Central memory CD4-positive, alpha-beta T cell (primary cell): ENCODE measurements around the gene SP3.

Experiments
- DNase-seq: peaks from one replicate; pipeline ENCODE4 v3.0.0; 2022
- total RNA-seq, 3 experiments: gene quantifications; one replicate each; lab custom pipeline; 2026; lab: John Stamatoyannopoulos, UW

The SP3 gene
- 197 to 340 (median 230) reads per million in 3 experiments for total RNA-seq

DNA sequence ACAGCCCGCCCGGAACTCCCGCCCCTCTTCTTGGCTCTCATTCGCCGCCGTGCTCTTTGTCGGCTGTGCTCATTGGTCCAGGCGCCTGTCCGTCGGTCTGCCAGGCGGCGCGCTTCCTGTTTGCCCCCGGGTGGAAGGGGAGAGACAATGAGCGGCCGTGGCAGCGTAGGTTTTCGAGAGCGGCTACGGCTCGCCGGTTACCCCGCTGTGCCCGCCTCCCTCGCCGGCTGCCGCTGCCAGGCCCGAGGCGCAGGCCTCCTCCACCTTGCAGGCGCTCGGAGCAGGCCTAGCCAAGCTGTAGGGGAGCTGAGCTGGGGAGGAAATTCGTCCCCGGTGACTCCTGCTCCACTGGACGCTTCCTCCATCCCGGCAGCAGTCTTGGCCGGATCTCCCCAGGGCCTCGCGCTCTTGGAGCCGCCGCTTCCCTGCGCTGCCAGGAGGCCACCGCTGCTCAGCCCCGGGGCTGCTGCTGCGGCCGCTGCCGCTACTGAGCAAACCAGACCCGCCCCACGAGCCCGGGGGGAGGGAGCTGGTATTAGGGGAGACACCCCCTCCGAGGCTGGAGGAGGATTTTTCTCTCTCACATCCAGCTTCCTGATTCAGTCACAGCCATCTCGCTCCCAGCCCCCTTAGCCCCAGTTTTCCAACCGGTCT lies at the start of gene SP3:
Gene SP3, minus strand, starts transcription at position 2 of the 654 bp plus-strand sequence. CDS start 202 bp downstream, outside the sequence.
- peak; percentile 95 for DNase-seq

DNA sequence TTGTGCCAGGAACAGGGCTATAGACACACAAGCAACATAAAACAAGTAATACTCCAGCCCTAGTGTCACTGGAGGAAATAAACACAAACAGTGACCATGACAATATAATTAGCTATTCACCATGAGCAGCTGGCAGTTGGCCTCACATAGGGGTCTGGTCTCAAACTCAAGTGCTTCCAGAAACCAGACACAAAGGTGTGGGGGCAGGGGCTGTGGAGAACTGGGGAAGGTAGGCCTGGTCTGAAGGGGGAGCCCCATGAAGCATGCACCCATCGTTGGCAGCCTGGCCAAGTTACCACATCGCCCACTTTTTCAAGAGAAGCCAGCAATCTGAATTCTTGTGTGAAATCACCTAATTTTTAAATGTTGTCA lies 49.5 kb upstream of the SP3 start:
- DNase-seq, result no peak

- no peak for DNase-seq
Measured at GRCh38 chr2:174014011-174014698, 49.0 kb upstream of the SP3 start.

- no peak for DNase-seq
Measured at GRCh38 chr2:174013315-174013751, 48.2 kb upstream of the SP3 start.

DNA sequence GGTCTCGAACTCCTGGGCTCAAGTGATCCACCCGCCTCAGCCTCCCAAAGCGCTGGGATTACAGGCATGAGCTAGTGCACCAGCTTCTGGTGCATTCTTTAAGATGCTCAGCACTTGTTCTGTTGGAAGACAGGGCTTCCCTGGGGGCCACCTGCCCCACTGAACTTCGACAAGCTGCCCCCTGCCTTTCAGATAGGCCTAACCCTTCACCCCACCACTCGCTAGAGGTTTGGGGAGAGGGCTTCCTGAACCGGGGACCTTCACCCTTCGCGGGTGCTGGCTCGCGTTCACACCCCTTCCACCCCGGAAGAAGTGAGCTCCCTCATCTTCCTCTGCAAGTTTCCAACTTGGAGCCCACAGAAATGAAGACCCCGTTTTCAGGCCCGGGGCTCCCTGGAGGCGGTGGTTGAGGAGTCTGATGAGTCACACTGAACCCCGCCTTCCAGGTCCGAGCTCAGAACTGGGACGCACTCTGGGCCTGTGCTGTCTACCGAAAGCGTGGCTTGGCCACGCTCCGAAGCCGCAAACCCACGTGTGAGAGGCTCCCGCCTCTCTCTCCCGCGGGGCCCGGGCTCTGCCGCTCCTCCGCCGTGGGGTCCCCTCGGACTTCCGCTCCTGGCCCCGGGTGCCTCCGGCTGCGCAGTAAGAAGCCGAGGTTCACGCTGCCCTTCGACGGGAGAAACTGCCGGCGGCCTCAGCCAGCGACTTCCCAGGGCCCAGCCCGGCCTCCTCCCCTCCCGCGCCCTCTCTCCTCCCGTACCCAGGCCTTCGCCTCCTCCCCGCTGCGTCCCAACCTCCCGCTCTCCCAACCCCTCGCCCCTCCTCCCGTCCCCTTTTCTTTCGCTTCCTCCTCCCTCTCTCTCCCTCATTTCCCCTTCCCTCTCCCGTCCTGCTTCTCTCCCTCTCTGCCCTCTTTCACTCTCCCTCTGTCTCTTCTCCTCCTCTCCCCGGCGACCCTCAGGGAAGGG lies 47.5 kb upstream of the SP3 start:
- DNase-seq, result peak; percentile 17

- DNase-seq, result no peak
Measured at GRCh38 chr2:174011796-174012195, 46.6 kb upstream of the SP3 start.

- no peak for DNase-seq
Measured at GRCh38 chr2:174011173-174011572, 46.0 kb upstream of the SP3 start.

DNA sequence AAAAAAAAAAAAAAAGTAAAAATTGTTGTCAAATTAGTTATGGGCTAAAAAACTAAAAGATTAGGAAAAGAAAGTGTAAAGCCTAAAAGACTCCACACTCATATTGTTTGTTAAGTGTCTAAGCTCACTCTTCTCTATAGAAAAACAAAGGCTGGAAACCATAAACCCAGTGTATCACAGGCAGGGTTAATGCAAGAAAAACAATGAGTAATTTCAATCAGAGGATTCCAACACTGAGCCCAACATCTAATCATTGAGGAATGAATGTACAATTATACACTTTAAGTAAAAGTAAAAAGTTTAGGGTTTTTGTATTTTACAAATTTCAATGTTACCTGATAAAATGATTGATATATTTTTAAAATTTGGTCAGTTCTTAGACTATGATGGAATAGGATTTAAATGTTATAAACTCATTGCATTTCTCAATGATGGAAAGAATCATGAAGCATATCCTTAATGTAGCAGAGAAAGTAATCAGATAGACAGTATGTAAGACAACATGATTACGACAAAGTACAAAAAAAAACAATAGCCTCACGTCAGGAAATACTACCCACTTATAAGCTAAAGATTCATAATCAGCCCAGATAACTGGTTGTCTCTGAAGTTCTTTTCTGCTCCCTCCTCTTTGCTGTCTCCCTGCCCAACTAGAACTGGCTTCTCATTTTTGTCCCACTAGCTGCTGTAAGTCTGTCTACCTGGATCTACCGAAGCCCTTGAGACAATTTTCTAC lies 44.5 kb upstream of the SP3 start:
- no peak for DNase-seq

DNA sequence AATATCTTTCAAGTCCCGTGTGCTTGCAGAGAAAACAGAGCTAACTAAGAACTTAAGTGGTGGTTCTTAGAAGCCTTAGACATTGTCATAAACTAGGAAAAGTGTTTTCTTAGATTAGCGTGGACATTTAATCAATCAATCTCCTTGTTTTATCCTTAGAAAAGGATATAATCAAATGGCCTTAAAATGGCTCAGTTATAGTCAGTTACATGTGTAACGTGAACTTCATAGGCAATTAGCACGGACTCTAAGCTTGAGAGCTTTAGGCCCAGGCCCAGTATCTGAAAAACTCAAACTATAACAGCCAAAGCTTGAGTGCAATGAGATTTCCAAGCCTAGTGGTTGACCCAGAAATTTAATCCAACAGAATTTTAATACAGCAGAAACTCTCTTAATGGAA lies 43.5 kb upstream of the SP3 start:
- no peak for DNase-seq

DNA sequence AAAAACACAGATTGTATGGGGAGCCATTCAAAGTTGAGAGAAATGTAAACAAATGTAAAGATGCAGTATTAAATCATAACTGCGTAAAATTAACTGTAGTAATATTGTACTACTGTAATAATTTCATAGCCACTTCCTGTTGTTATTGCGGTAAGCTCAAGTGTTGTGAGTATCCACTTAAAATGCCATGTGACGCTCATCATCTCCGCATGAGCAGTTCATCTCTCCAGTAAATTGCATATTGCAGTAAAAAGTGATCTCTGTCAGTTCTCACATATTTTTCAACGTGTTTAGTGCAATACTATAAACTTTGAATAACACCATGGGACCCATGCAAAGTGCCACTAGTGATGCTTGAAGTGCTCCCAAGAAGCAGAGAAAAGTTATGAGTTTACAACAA lies 41.8 kb upstream of the SP3 start:
- DNase-seq, result no peak

DNA sequence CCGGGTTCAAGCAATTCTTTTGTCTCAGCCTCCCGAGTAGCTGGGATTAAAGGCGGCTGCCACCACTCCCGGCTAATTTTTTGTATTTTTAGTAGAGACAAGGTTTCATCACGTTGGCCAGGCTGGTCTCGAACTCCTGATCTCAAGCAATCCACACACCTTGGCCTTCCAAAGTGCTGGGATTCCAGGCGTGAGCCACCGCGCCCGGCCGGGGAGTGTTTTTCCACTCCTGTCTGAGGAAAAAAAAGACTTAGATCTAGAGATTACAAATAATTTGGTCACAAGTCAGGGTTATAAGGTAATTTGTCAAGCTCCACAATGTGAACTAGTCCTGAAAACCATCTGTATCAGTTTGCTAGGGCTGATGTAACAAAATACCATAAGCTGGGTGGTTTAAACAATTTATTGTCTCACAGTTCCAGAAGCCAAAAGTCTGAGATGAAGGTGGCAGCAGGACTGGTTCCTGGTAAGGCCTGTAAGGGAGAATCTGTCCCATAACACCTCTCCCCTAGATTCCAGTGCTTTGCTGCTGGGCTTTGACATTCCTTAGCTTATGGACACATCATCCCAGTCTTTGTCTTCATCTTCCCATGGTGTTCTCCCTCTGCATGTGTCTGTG lies 40.7 kb upstream of the SP3 start:
- no peak for DNase-seq

DNA sequence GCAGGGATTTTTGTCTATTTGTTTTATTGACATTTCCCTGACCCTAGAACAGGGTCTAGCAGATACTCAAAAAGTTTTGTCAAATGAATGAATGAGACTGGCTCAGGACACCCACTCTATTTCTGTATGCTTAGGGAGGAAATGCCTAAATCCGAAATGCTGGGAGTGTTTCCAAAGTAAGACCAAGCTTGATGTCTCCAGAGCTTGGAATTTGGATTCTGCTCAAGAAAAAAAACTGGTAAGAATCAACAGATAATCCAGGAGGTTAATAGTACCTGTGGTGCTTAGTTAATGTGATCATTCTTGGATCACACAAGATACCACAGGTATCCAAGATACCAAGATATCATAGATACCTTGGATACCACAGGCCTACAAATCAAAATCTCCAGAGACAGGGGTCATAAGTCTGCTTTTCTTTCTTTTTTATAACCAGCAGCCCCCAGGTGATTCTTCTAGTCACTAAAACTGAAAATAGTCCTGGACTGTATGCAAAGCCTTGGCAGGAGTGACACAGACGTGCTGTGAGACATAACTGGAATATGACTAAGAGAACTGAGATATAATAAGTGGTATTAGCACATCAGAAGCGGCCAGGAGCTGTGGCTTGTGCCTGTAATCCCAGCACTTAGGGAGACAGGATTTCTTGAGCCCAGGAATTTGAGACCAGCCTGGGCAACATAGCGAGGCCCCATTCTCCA lies 39.9 kb upstream of the SP3 start:
- DNase-seq, result no peak

DNA sequence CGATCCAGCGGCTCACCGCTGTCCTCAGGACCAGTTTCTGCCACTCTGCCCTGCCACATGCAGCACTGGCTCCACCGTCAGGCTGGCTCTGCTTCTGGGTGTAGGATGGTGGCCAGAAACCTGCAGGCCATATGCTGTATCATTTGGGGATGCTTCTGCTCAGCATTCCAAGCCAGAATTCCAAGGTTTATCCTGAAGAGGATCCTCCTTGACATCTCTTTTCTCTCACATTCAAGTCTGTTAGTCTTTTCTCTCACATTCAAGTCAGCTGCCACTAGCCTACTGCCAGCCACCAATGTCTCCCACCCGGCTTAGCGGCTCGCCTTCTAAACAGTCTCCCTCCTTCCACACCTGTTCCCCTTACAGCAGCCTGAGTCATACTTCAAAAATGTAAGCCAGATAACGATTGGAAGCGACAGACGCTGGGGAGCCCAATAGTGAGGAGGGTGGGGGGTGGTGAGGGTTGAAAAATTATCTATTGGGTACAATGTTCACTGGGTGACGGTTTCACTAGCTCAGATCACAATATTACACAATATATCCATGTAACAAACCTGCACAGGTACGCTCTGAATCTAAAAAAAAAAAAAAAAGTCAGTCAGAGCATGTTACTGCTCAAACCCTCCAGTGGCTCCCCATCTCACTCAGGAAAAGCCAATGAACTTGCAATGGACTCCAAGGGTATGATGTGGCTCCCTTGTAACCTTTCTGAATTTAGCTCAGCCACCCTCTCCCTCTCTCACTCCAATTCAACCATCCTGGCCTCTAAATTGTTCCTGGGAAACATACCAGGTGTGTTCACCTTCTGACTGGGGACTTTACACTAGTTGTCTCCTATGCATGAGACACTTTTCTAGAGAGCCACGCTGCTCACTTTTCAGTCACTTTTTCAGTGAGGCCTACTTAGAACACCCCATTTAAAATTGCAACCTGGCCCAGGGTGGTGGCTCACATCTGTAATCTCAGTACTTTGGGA lies 38.8 kb upstream of the SP3 start:
- no peak for DNase-seq

- no peak for DNase-seq
Measured at GRCh38 chr2:174002679-174003078, 37.5 kb upstream of the SP3 start.

DNA sequence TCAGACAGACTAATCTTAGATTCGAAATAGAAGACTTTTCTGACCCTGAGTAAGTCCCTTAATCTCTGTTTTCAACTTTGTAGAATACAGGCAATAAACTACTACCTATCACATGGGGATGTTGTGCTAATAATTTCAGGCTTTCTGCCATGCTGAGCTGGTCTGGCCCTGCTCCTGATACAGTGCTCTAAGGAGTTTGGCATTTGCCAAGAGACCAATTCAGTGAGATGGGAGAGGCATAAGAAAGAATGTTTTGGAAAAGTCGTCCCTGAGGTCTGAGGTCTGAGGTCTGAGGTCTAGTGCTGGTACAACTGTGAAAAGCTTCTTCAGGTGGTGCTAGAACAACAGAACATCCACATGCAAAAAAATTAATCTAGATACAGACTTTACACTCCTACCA lies 35.9 kb upstream of the SP3 start:
- no peak for DNase-seq

DNA sequence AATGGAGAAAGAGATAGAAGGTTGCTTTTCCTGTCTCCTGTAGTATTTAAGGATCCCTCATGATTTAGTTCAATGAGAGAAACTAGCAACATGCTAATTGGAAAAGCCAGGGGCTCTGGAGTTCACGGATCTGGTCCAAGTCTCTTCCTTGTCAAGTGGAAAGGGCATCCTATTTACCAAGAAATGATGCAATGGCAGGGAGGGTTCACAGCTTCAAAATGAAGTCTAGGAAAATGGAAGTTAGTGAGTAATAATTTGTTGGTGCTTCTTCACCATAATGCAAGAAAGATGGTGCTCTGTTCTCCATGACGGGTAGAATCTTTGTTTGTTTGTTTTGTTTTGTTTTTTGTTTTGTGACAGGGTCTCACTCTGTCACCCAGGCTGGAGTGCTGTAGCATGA lies 34.6 kb upstream of the SP3 start:
- no peak for DNase-seq

GRCh38 chr2:173999272-173999671 lies 34.1 kb upstream of the SP3 start:
- no peak for DNase-seq

GRCh38 chr2:173998386-173998785 lies 33.2 kb upstream of the SP3 start:
- DNase-seq, result no peak

- no peak for DNase-seq
Measured at GRCh38 chr2:173997753-173998152, 32.6 kb upstream of the SP3 start.

DNA sequence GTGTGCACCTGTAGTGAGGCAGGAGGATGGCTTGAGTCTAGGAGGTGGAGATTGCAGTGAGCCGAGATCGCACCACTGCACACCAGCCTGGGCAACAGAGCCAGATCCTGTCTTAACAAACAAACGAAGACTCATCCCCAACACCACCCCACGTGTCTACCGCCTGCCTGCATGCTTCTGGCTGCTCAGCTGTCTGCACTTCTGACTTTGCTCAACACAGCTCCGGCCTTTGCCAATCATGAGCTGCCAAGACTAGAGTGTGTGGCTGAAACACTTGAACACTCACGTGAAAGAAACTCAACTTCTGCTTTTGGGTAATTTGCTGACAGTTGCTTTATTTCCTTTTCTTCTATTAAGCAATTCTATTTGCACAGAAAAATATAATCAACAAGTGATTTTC lies 32.1 kb upstream of the SP3 start:
- no peak for DNase-seq
